Measurements from ENCODE around the gene SNTG2. TPM values are rescaled to one million over a fixed set of nuclear protein-coding genes. Genes with fewer than 3 reads are reported as not detected.

SNTG2 gene
- total and polyA plus RNA-seq, 10 donors, result 1.9 to 59.4 (median 18.3) TPM

DNA sequence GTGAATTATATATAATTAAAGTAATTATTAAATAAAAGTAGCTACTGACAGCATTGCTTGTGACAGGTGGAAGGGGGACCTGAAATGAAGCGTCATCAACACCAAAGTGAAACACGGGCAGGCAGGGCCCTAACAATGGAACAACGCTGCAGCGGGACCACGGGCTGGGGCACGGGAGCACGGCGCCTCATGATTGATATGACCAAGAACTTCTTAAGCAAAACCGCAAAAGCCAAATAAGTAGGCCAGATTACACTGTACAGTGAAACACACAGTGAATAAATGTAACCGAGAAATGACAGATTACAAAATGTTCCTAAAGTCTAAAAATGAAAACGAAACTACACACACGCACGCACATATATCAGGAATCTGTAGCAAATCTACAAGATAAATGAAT lies 81.4 kb downstream of the SNTG2 start:
- Histone ChIP-seq H3K4me3 (peak overlapping the region in 1 of 8 donors; percentile 44), H3K9me3 (no peaks in the 10 kb centered on the region), H3K27me3 (replicated peaks in 1 of 7) (peaks cover 0 to under 1% (median 0%) of the 10 kb centered on the region in 7 donors), H3K36me3 (no peaks in the 10 kb centered on the region), H3K4me1 (no peaks in the 10 kb centered on the region), H3K27ac (no peak overlapping the region)
- no peak for DNase-seq
- WGBS, 5 donors, result 79 to 88% (median 83%) methylated on average over 13 of the region's 13 CpGs
- intact Hi-C loops (cut with DNase I; ENCODE audit: low total_unique reads), result no loop called here
- TF ChIP-seq POLR2A (IDR thresholded peaks at IDR 0.05), result no peak
- TF ChIP-seq, protein P1, sequence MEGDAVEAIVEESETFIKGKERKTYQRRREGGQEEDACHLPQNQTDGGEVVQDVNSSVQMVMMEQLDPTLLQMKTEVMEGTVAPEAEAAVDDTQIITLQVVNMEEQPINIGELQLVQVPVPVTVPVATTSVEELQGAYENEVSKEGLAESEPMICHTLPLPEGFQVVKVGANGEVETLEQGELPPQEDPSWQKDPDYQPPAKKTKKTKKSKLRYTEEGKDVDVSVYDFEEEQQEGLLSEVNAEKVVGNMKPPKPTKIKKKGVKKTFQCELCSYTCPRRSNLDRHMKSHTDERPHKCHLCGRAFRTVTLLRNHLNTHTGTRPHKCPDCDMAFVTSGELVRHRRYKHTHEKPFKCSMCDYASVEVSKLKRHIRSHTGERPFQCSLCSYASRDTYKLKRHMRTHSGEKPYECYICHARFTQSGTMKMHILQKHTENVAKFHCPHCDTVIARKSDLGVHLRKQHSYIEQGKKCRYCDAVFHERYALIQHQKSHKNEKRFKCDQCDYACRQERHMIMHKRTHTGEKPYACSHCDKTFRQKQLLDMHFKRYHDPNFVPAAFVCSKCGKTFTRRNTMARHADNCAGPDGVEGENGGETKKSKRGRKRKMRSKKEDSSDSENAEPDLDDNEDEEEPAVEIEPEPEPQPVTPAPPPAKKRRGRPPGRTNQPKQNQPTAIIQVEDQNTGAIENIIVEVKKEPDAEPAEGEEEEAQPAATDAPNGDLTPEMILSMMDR (IDR thresholded peaks at IDR 0.05 in 8 of 11, conservative IDR thresholded peaks at IDR 0.05 in 3 of 11), result no peak
- TF ChIP-seq POLR2AphosphoS5 (IDR thresholded peaks at IDR 0.05), result no peak

DNA sequence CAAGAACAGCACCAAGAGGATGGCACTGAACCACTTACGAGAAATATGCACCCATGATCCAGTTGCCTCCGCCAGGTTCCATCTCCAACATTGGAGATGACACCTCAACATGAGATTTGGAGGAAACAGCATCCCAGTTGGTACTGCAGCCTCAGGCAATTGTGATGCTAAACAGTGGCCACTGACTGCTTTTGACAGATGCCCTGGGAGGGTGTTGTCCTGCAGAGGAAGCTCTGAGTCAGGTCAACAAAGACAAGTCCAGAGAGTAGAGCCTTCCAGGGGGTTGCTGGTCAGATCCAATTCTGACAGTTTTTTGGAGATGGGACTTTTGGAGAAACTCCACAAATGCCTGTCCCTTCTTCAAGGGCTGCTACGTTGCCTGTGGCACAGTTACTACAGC lies 82.4 kb downstream of the SNTG2 start:
- H3K4me3 ChIP-seq, result no peak overlapping the region
- no peak overlapping the region for H3K27ac ChIP-seq
- no peaks in the 10 kb centered on the region for H3K9me3 ChIP-seq
- no peaks in the 10 kb centered on the region for H3K4me1 ChIP-seq
- peaks cover 0 to 7% (median 0%) of the 10 kb centered on the region in 7 donors for H3K27me3 ChIP-seq (replicated peaks in 1 of 7)
- no peaks in the 10 kb centered on the region for H3K36me3 ChIP-seq
- TF ChIP-seq, protein P1 (IDR thresholded peaks at IDR 0.05 in 8 of 11, conservative IDR thresholded peaks at IDR 0.05 in 3 of 11), result no peak
- TF ChIP-seq POLR2AphosphoS5 (IDR thresholded peaks at IDR 0.05), result no peak
- no peak for TF ChIP-seq POLR2A (IDR thresholded peaks at IDR 0.05)
- intact Hi-C loops (cut with DNase I; ENCODE audit: low total_unique reads), result no loop called here
- 77 to 90% (median 86%) methylated on average over 3 of the region's 3 CpGs for WGBS, 5 donors
- no peak for DNase-seq

DNA sequence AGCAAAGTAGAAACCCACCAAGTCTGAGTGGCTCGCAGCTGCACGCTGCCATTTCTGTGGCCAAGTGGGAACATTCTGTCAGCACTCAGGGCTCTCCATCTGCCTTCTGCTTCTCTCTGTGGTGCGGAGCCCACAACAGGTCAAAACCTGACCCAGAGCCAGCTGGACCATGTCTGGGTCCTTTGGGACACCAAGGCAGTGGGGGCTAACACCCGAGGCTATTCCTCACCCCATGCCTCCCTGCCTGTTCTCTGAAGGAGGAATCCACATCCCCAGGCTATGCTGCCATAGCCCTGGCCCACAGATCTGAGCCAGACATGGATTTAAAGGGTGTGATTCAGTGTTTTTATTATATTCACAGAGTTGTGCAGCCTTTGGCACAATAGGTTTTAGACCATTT lies 86.4 kb downstream of the SNTG2 start:
- no peak for DNase-seq
- Histone ChIP-seq H3K36me3 (no peaks in the 10 kb centered on the region), H3K27me3 (replicated peaks in 1 of 7) (peaks cover 0 to 7% (median 0%) of the 10 kb centered on the region in 7 donors), H3K9me3 (no peaks in the 10 kb centered on the region), H3K4me3 (no peak overlapping the region), H3K4me1 (no peaks in the 10 kb centered on the region), H3K27ac (no peak overlapping the region)
- intact Hi-C loops (cut with DNase I; ENCODE audit: low total_unique reads), result no loop called here
- WGBS, 5 donors, result 49 to 79% (median 75%) methylated on average over 3 to 4 of the region's 4 CpGs
- TF ChIP-seq POLR2A (IDR thresholded peaks at IDR 0.05), result no peak

DNA sequence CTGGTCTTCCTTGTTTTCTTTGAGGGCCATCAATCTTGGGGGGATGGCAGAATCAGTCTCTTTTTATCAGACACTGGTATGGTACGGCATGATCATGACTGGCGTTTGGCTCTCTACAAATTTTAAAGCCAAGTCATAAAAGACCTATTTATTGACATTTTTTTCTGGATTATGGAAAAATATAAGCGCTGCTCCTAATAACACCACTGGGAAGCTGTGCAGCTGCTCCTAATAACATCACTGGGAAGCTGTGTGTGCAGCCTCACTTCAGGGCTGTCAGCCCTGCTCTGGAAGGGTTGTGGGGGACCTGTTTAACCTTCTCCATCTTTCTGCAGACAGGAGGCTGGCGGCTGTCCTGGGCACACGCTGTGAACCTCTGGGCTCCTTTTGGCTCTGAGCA lies 88.9 kb downstream of the SNTG2 start:
- TF ChIP-seq, protein P1 (IDR thresholded peaks at IDR 0.05 in 8 of 11, conservative IDR thresholded peaks at IDR 0.05 in 3 of 11), result no peak
- TF ChIP-seq POLR2A (IDR thresholded peaks at IDR 0.05), result no peak
- no peak for TF ChIP-seq POLR2AphosphoS5 (IDR thresholded peaks at IDR 0.05)
- WGBS, 5 donors, result 80 to 96% (median 88%) methylated on average over 4 to 5 of the region's 5 CpGs
- DNase-seq, result no peak
- Histone ChIP-seq H3K27me3 (replicated peaks in 1 of 7) (peaks cover 0 to 7% (median 0%) of the 10 kb centered on the region in 7 donors), H3K4me1 (no peaks in the 10 kb centered on the region), H3K36me3 (no peaks in the 10 kb centered on the region), H3K27ac (no peak overlapping the region), H3K9me3 (peaks cover 0 to 21% (median 15%) of the 10 kb centered on the region in 8 donors), H3K4me3 (no peak overlapping the region)
- intact Hi-C loops (cut with DNase I; ENCODE audit: low total_unique reads), result no loop called here

All from spleen (tissue), 11 donors.